ENCODE measurements around the gene BMX.

The BMX gene

GRCh38 chrX:15567886-15568616 lies 67.4 kb downstream of the BMX start:
- in situ Hi-C loops (cut with MboI; ENCODE audit: low pct_unique_long_range_greater_than_20kb, low sequenced_read_pairs, unreplicated experiment): no loop called here
- no peak for DNase-seq (ENCODE audit: low spot score)
- no peak for TF ChIP-seq CTCF (IDR thresholded peaks at IDR 0.05; ENCODE audit: extremely low read depth, insufficient read depth, missing control alignments)

GRCh38 chrX:15570145-15570544 lies 69.5 kb downstream of the BMX start:
- in situ Hi-C loops (cut with MboI; ENCODE audit: low pct_unique_long_range_greater_than_20kb, low sequenced_read_pairs, unreplicated experiment): no loop called here
- no peak for TF ChIP-seq CTCF (IDR thresholded peaks at IDR 0.05; ENCODE audit: extremely low read depth, insufficient read depth, missing control alignments)
- no peak for DNase-seq (ENCODE audit: low spot score)

- TF ChIP-seq CTCF (IDR thresholded peaks at IDR 0.05; ENCODE audit: extremely low read depth, insufficient read depth, missing control alignments): no peak
- in situ Hi-C loops (cut with MboI; ENCODE audit: low pct_unique_long_range_greater_than_20kb, low sequenced_read_pairs, unreplicated experiment): no loop called here
- DNase-seq (ENCODE audit: low spot score): no peak
Measured at GRCh38 chrX:15574017-15574416, 73.4 kb downstream of the BMX start.

- TF ChIP-seq CTCF (IDR thresholded peaks at IDR 0.05; ENCODE audit: extremely low read depth, insufficient read depth, missing control alignments): no peak
- in situ Hi-C loops (cut with MboI; ENCODE audit: low pct_unique_long_range_greater_than_20kb, low sequenced_read_pairs, unreplicated experiment): no loop called here
- no peak for DNase-seq (ENCODE audit: low spot score)
Measured at GRCh38 chrX:15576019-15576418, 75.4 kb downstream of the BMX start.

- in situ Hi-C loops (cut with MboI; ENCODE audit: low pct_unique_long_range_greater_than_20kb, low sequenced_read_pairs, unreplicated experiment): no loop called here
- no peak for DNase-seq (ENCODE audit: low spot score)
- TF ChIP-seq CTCF (IDR thresholded peaks at IDR 0.05; ENCODE audit: extremely low read depth, insufficient read depth, missing control alignments): no peak
Measured at GRCh38 chrX:15579778-15580747, 79.5 kb downstream of the BMX start.

GRCh38 chrX:15594371-15594770 lies 93.8 kb downstream of the BMX start:
- no peak for TF ChIP-seq CTCF (IDR thresholded peaks at IDR 0.05; ENCODE audit: extremely low read depth, insufficient read depth, missing control alignments)
- in situ Hi-C loops (cut with MboI; ENCODE audit: low pct_unique_long_range_greater_than_20kb, low sequenced_read_pairs, unreplicated experiment): no loop called here
- no peak for DNase-seq (ENCODE audit: low spot score)

Data from GM13977 (cell line).